OCI-LY7 (cell line): Measurements from ENCODE around the gene ZNF136. TPM values are rescaled to one million over a fixed set of nuclear protein-coding genes. Genes with fewer than 3 reads are reported as not detected.
A peak's percentile ranks its signal among the peaks of the same experiment; 100 is the strongest.

ENCODE experiments used
- BruUV-seq: library from RNA; stranded (reverse); fragments of 400-500 nt; replicated peaks from 2 replicates; lab custom pipeline; 2021; lab: Mats Ljungman, UMichigan
- CTCF ChIA-PET: fragments of 300-600 bp; sonication (Branson Sonifier 250); formaldehyde crosslinking; loops from one replicate; lab custom pipeline; 2022; ENCODE audit warnings: antibody characterized with exemption; ENCODE audit not compliant: unreplicated experiment; lab: Charles Lee
- POLR2A ChIA-PET: fragments of 300-600 bp; sonication (Branson Sonifier 250); formaldehyde crosslinking; loops from one replicate; lab custom pipeline; 2022; ENCODE audit warnings: antibody characterized with exemption; lab: Charles Lee
- DNase-seq: peaks from one replicate; pipeline ENCODE4 v3.0.0-alpha.2; 2015; ENCODE audit warnings: low spot score
- H2AFZ ChIP-seq: fragments of 200-600 bp; sonication (generic), shearing (Covaris generic); 2 replicates; pipeline ENCODE4 v1.6.1; 2014; ENCODE audit warnings: mild to moderate bottlenecking, antibody characterized with exemption, low read length, moderate library complexity
- H3K27ac ChIP-seq: fragments of 200-600 bp; sonication (generic); 2 replicates; pipeline ENCODE4 v1.5.1; 2014; ENCODE audit warnings: mixed run types, low read depth, mild to moderate bottlenecking, moderate library complexity, low read length, inconsistent platforms; ENCODE audit not compliant: poor library complexity, severe bottlenecking
- H3K36me3 ChIP-seq: fragments of 200-600 bp; sonication (generic); 2 replicates; pipeline ENCODE4 v1.6.1; 2014; ENCODE audit warnings: mild to moderate bottlenecking, antibody characterized with exemption, low read length, moderate library complexity, mixed read lengths; ENCODE audit not compliant: insufficient read depth
- H3K4me1 ChIP-seq: fragments of 200-600 bp; sonication (generic); 2 replicates; pipeline ENCODE4 v1.5.1; 2014; ENCODE audit warnings: mild to moderate bottlenecking, low read length; ENCODE audit not compliant: insufficient read depth, poor library complexity, severe bottlenecking
- H3K4me2 ChIP-seq: fragments of 200-600 bp; sonication (generic); 2 replicates; pipeline ENCODE4 v1.6.1; 2014; ENCODE audit warnings: mild to moderate bottlenecking, low read length
- H3K4me3 ChIP-seq: fragments of 200-600 bp; sonication (generic); 2 replicates; pipeline ENCODE4 v1.5.1; 2014; ENCODE audit warnings: mild to moderate bottlenecking, low read depth, low read length; ENCODE audit not compliant: poor library complexity, severe bottlenecking
- H3K79me2 ChIP-seq: fragments of 200-600 bp; sonication (generic); 2 replicates; pipeline ENCODE4 v1.6.1; 2016; ENCODE audit warnings: low read depth, mild to moderate bottlenecking, low read length, moderate library complexity, mixed read lengths; ENCODE audit not compliant: insufficient read depth
- H3K9me2 ChIP-seq: fragments of 200-600 bp; sonication (generic); 2 replicates; pipeline ENCODE4 v1.6.1; 2016; ENCODE audit warnings: mild to moderate bottlenecking, low read length, mixed read lengths; ENCODE audit not compliant: insufficient read depth
- H3K9me3 ChIP-seq: fragments of 200-600 bp; sonication (generic); 2 replicates; pipeline ENCODE4 v1.6.1; 2014; ENCODE audit warnings: mild to moderate bottlenecking, mixed run types, low read length, mixed read lengths
- H4K20me1 ChIP-seq: fragments of 200-600 bp; sonication (generic); 2 replicates; pipeline ENCODE4 v1.6.1; 2014; ENCODE audit warnings: mild to moderate bottlenecking, antibody characterized with exemption, low read length, moderate library complexity, mixed read lengths; ENCODE audit not compliant: insufficient read depth
- CTCF ChIP-seq: fragments of 200-600 bp; sonication (generic); conservative IDR thresholded peaks from 2 replicates; pipeline ENCODE4 v1.5.1; 2014; ENCODE audit warnings: mild to moderate bottlenecking, antibody characterized with exemption, low read length, moderate library complexity, mixed read lengths
- EZH2phosphoT487 ChIP-seq: fragments of 200-600 bp; sonication (generic); IDR thresholded peaks from 2 replicates; pipeline ENCODE4 v1.6.1; 2018; ENCODE audit warnings: low read depth, borderline replicate concordance, mild to moderate bottlenecking, mixed run types, antibody characterized with exemption, low read length, moderate library complexity, mixed read lengths
- intact Hi-C: fragments of 100-400 bp; cut with micrococcal nuclease; formaldehyde crosslinking; loops from one replicate; pipeline ENCODE4 v1.10.0; 2022; ENCODE audit not compliant: unreplicated experiment
- total RNA-seq, 2 experiments: library from RNA; depleted of rRNA in 1 of 2; stranded (reverse); fragments of >200 nt in 1 of 2; shearing (Covaris generic) in 1 of 2; gene quantifications; 2 replicates each; pipeline ENCODE4 v1.2.3, GENCODE V29; 2014 to 2022

ZNF136 gene
- total RNA-seq, 2 experiments from 2014 or later = 12.5 to 12.7 TPM

GRCh38 chr19:12198136-12198535 lies 35.2 kb downstream of the ZNF136 start:
- peaks cover 33% of the 10 kb centered on the region for H3K36me3 ChIP-seq
- H3K9me3 ChIP-seq = peaks cover 19% of the 10 kb centered on the region
- H3K79me2 ChIP-seq = peaks cover 6% of the 10 kb centered on the region; the same call in 1 of the 2 replicates
- no peaks in the 10 kb centered on the region for H4K20me1 ChIP-seq
- intact Hi-C loops = no loop called here
- no peak for DNase-seq
- POLR2A ChIA-PET = no interaction called here
- H3K4me2 ChIP-seq = no peak overlapping the region
- no peak overlapping the region for H3K4me3 ChIP-seq
- TF ChIP-seq CTCF (no peak), EZH2phosphoT487 (no peak)
- no peaks in the 10 kb centered on the region for H3K9me2 ChIP-seq
- BruUV-seq = no TSS peak
- CTCF ChIA-PET = no interaction called here
- no peak overlapping the region for H3K27ac ChIP-seq
- H2AFZ ChIP-seq = no peak overlapping the region
- no peaks in the 10 kb centered on the region for H3K4me1 ChIP-seq

GRCh38 chr19:12199757-12200419 lies 37.0 kb downstream of the ZNF136 start:
- H3K9me3 ChIP-seq = peaks cover 13% of the 10 kb centered on the region
- DNase-seq = no peak
- H3K36me3 ChIP-seq = peaks cover 29% of the 10 kb centered on the region
- CTCF ChIA-PET = no interaction called here
- no peaks in the 10 kb centered on the region for H3K9me2 ChIP-seq
- no peak overlapping the region for H3K4me2 ChIP-seq
- no peaks in the 10 kb centered on the region for H4K20me1 ChIP-seq
- intact Hi-C loops = no loop called here
- no peaks in the 10 kb centered on the region for H3K4me1 ChIP-seq
- H2AFZ ChIP-seq = no peak overlapping the region
- no TSS peak for BruUV-seq
- no peak overlapping the region for H3K27ac ChIP-seq
- H3K79me2 ChIP-seq = peaks cover 6% of the 10 kb centered on the region; the same call in 1 of the 2 replicates
- POLR2A ChIA-PET = no interaction called here
- TF ChIP-seq EZH2phosphoT487 (no peak), CTCF (no peak)
- no peak overlapping the region for H3K4me3 ChIP-seq

GRCh38 chr19:12202250-12202649 lies 39.4 kb downstream of the ZNF136 start:
- Histone ChIP-seq H3K9me2 (no peaks in the 10 kb centered on the region), H3K9me3 (peaks cover 13% of the 10 kb centered on the region), H3K4me1 (no peaks in the 10 kb centered on the region), H3K36me3 (peaks cover 27% of the 10 kb centered on the region), H3K4me3 (no peak overlapping the region), H3K27ac (no peak overlapping the region), H3K79me2 (peaks cover 6% of the 10 kb centered on the region; the same call in 1 of the 2 replicates), H3K4me2 (no peak overlapping the region), H2AFZ (no peak overlapping the region), H4K20me1 (no peaks in the 10 kb centered on the region)
- POLR2A ChIA-PET = no interaction called here
- peak; percentile 27 for DNase-seq
- no TSS peak for BruUV-seq
- CTCF ChIA-PET = no interaction called here
- intact Hi-C loops = no loop called here
- TF ChIP-seq CTCF (peak; percentile 67; the same call in 1 of the 2 replicates), EZH2phosphoT487 (no peak)
